ENCODE results near the gene IRX6. TPM values are rescaled to one million over a fixed set of nuclear protein-coding genes. Genes with fewer than 3 reads are reported as not detected.

Gene IRX6
- total RNA-seq, 1 experiment from 2014 or later = 0.22 TPM

DNA sequence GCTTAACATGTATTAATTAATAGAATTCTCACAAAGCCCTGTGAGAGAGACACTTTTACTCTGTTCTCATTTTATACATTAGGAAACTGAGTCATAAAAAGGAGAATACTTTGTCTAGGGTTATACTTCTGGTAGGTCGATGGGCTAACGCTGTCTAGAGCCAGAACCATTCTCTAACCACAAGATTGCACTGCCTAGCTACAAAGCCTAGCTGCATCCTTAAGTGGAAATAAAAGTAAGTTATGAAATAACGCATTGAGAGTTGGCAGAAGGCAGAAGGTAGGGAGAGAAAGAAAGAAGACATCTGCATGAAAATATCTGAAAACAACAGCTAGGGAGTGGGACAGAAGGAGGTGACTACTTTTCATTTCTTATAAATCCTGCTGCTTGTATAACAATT is 33.2 kb downstream of the IRX6 start (continued):
- TF ChIP-seq, protein P1, sequence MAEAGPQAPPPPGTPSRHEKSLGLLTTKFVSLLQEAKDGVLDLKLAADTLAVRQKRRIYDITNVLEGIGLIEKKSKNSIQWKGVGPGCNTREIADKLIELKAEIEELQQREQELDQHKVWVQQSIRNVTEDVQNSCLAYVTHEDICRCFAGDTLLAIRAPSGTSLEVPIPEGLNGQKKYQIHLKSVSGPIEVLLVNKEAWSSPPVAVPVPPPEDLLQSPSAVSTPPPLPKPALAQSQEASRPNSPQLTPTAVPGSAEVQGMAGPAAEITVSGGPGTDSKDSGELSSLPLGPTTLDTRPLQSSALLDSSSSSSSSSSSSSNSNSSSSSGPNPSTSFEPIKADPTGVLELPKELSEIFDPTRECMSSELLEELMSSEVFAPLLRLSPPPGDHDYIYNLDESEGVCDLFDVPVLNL (CRISPR knock-in tag; IDR thresholded peaks at IDR 0.05; ENCODE audit: borderline replicate concordance, low read depth) = no peak
- TF ChIP-seq, protein P2, sequence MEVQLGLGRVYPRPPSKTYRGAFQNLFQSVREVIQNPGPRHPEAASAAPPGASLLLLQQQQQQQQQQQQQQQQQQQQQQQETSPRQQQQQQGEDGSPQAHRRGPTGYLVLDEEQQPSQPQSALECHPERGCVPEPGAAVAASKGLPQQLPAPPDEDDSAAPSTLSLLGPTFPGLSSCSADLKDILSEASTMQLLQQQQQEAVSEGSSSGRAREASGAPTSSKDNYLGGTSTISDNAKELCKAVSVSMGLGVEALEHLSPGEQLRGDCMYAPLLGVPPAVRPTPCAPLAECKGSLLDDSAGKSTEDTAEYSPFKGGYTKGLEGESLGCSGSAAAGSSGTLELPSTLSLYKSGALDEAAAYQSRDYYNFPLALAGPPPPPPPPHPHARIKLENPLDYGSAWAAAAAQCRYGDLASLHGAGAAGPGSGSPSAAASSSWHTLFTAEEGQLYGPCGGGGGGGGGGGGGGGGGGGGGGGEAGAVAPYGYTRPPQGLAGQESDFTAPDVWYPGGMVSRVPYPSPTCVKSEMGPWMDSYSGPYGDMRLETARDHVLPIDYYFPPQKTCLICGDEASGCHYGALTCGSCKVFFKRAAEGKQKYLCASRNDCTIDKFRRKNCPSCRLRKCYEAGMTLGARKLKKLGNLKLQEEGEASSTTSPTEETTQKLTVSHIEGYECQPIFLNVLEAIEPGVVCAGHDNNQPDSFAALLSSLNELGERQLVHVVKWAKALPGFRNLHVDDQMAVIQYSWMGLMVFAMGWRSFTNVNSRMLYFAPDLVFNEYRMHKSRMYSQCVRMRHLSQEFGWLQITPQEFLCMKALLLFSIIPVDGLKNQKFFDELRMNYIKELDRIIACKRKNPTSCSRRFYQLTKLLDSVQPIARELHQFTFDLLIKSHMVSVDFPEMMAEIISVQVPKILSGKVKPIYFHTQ (CRISPR knock-in tag; IDR thresholded peaks at IDR 0.05) = no peak
- TF ChIP-seq KAT7 (CRISPR knock-in tag; IDR thresholded peaks at IDR 0.05; ENCODE audit: borderline replicate concordance) = no peak
- no peak for TF ChIP-seq NFATC4 (CRISPR knock-in tag; IDR thresholded peaks at IDR 0.05)
- no peak for TF ChIP-seq NR2C2 (CRISPR knock-in tag; IDR thresholded peaks at IDR 0.05)

DNA sequence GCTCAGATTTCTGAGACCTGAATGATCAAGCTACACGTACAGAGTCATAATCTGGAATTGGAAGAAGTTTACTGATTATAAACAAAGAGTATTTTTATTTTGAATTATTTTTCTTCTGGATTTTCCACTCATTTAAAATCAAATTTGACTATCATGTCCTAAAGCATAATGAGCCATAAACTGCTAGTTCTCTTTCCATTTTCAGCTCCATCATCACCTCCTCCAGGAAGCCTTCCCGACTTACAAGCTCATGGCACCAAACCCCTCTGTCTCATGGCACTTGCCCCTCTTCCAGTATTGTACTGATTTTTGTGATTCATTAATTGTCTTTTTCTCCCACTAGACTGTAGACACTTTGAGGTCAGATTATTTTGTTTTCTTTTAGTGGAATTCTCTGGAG is 35.9 kb downstream of the IRX6 start:
- H3K36me3 Mint-ChIP-seq = no peaks in the 10 kb centered on the region
- no peaks in the 10 kb centered on the region; the same call in 1 of the 2 replicates for H3K27me3 Mint-ChIP-seq (ENCODE audit: low read depth)
- no peak overlapping the region for H3K27ac Mint-ChIP-seq
- no peaks in the 10 kb centered on the region for H3K9me3 Mint-ChIP-seq
- POLR2A ChIA-PET = no interaction called here
- ATAC-seq (no peak), DNase-seq (ENCODE audit: low spot score) (no peak)
- CTCF ChIA-PET = interaction anchor here (0.8 to 2.9 kb wide), 2 partner anchors 12 to 58 kb away, joined by 3 to 13 read pairs; no protein-coding TSS in a partner anchor
- H3K4me3 Mint-ChIP-seq = no peak overlapping the region
- no peaks in the 10 kb centered on the region for H3K4me1 Mint-ChIP-seq
- TF ChIP-seq SOX15 (CRISPR knock-in tag; IDR thresholded peaks at IDR 0.05) = no peak
- TF ChIP-seq FOXP1 (CRISPR knock-in tag; IDR thresholded peaks at IDR 0.05; ENCODE audit: borderline replicate concordance) = no peak
- TF ChIP-seq CREB1 (CRISPR knock-in tag; IDR thresholded peaks at IDR 0.05) = no peak
- TF ChIP-seq, protein P3, sequence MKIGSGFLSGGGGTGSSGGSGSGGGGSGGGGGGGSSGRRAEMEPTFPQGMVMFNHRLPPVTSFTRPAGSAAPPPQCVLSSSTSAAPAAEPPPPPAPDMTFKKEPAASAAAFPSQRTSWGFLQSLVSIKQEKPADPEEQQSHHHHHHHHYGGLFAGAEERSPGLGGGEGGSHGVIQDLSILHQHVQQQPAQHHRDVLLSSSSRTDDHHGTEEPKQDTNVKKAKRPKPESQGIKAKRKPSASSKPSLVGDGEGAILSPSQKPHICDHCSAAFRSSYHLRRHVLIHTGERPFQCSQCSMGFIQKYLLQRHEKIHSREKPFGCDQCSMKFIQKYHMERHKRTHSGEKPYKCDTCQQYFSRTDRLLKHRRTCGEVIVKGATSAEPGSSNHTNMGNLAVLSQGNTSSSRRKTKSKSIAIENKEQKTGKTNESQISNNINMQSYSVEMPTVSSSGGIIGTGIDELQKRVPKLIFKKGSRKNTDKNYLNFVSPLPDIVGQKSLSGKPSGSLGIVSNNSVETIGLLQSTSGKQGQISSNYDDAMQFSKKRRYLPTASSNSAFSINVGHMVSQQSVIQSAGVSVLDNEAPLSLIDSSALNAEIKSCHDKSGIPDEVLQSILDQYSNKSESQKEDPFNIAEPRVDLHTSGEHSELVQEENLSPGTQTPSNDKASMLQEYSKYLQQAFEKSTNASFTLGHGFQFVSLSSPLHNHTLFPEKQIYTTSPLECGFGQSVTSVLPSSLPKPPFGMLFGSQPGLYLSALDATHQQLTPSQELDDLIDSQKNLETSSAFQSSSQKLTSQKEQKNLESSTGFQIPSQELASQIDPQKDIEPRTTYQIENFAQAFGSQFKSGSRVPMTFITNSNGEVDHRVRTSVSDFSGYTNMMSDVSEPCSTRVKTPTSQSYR (CRISPR knock-in tag; IDR thresholded peaks at IDR 0.05) = no peak
- TF ChIP-seq, protein P4, sequence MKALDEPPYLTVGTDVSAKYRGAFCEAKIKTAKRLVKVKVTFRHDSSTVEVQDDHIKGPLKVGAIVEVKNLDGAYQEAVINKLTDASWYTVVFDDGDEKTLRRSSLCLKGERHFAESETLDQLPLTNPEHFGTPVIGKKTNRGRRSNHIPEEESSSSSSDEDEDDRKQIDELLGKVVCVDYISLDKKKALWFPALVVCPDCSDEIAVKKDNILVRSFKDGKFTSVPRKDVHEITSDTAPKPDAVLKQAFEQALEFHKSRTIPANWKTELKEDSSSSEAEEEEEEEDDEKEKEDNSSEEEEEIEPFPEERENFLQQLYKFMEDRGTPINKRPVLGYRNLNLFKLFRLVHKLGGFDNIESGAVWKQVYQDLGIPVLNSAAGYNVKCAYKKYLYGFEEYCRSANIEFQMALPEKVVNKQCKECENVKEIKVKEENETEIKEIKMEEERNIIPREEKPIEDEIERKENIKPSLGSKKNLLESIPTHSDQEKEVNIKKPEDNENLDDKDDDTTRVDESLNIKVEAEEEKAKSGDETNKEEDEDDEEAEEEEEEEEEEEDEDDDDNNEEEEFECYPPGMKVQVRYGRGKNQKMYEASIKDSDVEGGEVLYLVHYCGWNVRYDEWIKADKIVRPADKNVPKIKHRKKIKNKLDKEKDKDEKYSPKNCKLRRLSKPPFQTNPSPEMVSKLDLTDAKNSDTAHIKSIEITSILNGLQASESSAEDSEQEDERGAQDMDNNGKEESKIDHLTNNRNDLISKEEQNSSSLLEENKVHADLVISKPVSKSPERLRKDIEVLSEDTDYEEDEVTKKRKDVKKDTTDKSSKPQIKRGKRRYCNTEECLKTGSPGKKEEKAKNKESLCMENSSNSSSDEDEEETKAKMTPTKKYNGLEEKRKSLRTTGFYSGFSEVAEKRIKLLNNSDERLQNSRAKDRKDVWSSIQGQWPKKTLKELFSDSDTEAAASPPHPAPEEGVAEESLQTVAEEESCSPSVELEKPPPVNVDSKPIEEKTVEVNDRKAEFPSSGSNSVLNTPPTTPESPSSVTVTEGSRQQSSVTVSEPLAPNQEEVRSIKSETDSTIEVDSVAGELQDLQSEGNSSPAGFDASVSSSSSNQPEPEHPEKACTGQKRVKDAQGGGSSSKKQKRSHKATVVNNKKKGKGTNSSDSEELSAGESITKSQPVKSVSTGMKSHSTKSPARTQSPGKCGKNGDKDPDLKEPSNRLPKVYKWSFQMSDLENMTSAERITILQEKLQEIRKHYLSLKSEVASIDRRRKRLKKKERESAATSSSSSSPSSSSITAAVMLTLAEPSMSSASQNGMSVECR (CRISPR knock-in tag; IDR thresholded peaks at IDR 0.05; ENCODE audit: borderline replicate concordance) = no peak
- TF ChIP-seq, protein P5, sequence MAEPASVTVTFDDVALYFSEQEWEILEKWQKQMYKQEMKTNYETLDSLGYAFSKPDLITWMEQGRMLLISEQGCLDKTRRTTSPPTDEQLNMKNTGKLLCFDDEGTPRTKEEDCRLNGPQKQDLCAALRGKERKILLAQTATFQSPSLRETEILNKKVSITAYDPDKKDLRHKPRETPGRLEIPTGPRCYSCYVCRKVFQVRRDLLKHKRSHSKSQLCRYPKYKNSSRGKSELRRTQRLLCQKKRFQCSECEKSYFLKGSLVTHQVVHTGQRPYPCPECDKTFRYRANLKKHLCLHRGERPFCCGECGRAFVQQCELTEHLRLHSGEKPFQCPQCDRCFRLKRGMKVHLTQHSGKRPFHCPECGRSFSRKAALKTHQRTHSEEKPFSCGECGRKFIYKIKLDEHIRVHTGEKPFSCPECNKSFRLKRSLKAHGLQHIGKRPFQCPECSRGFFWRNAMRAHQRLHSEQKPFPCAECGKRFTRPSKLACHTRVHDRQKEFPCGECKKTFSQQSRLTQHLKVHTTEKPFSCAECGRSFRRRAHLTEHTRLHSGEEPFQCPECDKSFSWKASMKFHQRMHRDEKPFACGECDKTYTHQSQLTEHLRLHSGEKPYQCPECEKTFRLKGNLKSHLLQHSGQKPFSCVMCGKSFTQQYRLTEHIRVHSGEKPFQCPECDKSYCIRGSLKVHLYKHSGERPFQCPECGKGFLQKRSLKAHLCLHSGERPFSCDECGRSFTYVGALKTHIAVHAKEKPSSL (CRISPR knock-in tag; conservative IDR thresholded peaks at IDR 0.05) = no peak
- no peak for TF ChIP-seq NFE2L1 (CRISPR knock-in tag; IDR thresholded peaks at IDR 0.05)
- no peak for TF ChIP-seq SMAD3 (CRISPR knock-in tag; IDR thresholded peaks at IDR 0.05; ENCODE audit: borderline replicate concordance)
- TF ChIP-seq, protein P6, sequence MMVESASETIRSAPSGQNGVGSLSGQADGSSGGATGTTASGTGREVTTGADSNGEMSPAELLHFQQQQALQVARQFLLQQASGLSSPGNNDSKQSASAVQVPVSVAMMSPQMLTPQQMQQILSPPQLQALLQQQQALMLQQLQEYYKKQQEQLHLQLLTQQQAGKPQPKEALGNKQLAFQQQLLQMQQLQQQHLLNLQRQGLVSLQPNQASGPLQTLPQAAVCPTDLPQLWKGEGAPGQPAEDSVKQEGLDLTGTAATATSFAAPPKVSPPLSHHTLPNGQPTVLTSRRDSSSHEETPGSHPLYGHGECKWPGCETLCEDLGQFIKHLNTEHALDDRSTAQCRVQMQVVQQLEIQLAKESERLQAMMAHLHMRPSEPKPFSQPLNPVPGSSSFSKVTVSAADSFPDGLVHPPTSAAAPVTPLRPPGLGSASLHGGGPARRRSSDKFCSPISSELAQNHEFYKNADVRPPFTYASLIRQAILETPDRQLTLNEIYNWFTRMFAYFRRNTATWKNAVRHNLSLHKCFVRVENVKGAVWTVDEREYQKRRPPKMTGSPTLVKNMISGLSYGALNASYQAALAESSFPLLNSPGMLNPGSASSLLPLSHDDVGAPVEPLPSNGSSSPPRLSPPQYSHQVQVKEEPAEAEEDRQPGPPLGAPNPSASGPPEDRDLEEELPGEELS (CRISPR knock-in tag; IDR thresholded peaks at IDR 0.05) = no peak
- TF ChIP-seq, protein P7, sequence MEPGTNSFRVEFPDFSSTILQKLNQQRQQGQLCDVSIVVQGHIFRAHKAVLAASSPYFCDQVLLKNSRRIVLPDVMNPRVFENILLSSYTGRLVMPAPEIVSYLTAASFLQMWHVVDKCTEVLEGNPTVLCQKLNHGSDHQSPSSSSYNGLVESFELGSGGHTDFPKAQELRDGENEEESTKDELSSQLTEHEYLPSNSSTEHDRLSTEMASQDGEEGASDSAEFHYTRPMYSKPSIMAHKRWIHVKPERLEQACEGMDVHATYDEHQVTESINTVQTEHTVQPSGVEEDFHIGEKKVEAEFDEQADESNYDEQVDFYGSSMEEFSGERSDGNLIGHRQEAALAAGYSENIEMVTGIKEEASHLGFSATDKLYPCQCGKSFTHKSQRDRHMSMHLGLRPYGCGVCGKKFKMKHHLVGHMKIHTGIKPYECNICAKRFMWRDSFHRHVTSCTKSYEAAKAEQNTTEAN (CRISPR knock-in tag; IDR thresholded peaks at IDR 0.05) = no peak
- TF ChIP-seq, protein P8, sequence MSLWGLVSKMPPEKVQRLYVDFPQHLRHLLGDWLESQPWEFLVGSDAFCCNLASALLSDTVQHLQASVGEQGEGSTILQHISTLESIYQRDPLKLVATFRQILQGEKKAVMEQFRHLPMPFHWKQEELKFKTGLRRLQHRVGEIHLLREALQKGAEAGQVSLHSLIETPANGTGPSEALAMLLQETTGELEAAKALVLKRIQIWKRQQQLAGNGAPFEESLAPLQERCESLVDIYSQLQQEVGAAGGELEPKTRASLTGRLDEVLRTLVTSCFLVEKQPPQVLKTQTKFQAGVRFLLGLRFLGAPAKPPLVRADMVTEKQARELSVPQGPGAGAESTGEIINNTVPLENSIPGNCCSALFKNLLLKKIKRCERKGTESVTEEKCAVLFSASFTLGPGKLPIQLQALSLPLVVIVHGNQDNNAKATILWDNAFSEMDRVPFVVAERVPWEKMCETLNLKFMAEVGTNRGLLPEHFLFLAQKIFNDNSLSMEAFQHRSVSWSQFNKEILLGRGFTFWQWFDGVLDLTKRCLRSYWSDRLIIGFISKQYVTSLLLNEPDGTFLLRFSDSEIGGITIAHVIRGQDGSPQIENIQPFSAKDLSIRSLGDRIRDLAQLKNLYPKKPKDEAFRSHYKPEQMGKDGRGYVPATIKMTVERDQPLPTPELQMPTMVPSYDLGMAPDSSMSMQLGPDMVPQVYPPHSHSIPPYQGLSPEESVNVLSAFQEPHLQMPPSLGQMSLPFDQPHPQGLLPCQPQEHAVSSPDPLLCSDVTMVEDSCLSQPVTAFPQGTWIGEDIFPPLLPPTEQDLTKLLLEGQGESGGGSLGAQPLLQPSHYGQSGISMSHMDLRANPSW (CRISPR knock-in tag; conservative IDR thresholded peaks at IDR 0.05; ENCODE audit: low read depth) = no peak

All from WTC11 (cell line).